Right atrium auricular region (tissue), 2 donors: ENCODE results near the gene AOC2. TPM values are rescaled to one million over a fixed set of nuclear protein-coding genes. Genes with fewer than 3 reads are reported as not detected.

ENCODE experiments used
- DNase-seq: peaks from one replicate; pipeline ENCODE4 v3.0.0-alpha.2; 2019; ENCODE audit warnings: low spot score
- H3K27ac ChIP-seq, 2 donors: fragments of 200-600 bp; sonication (generic); 1 replicate in 1 of 2; 2 replicates in 1 of 2; pipeline ENCODE4 v1.5.1; 2016 to 2019
- H3K27me3 ChIP-seq, 2 donors: fragments of 200-600 bp; sonication (generic); one replicate each; pipeline versions ENCODE4 v1.5.1 to v1.6.0; 2017 to 2019
- H3K36me3 ChIP-seq: fragments of 200-600 bp; sonication (generic); one replicate; pipeline ENCODE4 v1.5.1; 2016
- H3K4me1 ChIP-seq, 2 donors: fragments of 200-600 bp; sonication (generic); one replicate each; pipeline versions ENCODE4 v1.5.1 to v1.6.0; 2017 to 2019
- H3K4me3 ChIP-seq, 2 donors: fragments of 200-600 bp; sonication (generic); 1 replicate in 1 of 2; 2 replicates in 1 of 2; pipeline ENCODE4 v1.5.1; 2017 to 2019; ENCODE audit warnings: mild to moderate bottlenecking in 1 of 2, moderate library complexity in 1 of 2
- H3K9me3 ChIP-seq, 2 donors: fragments of 200-600 bp; sonication (generic); one replicate each; pipeline ENCODE4 v1.5.1; 2019
- CTCF ChIP-seq, 2 donors: fragments of 200-600 bp; sonication (generic); IDR thresholded peaks; one replicate each; pipeline ENCODE4 v1.5.1; 2019; ENCODE audit warnings: antibody characterized with exemption in 2 of 2
- total RNA-seq, 2 donors: library from RNA; depleted of rRNA; stranded (reverse); fragments of >200 nt; gene quantifications; one replicate each; pipeline ENCODE4 v1.1.0, GENCODE V29; 2016

The AOC2 gene
- total RNA-seq, 2 donors from 2014 or later: 0.55 TPM; not detected in 1

- Histone ChIP-seq H3K27ac (no peak overlapping the region), H3K36me3 (peaks cover 47% of the 10 kb centered on the region), H3K27me3 (no peaks in the 10 kb centered on the region), H3K9me3 (no peaks in the 10 kb centered on the region), H3K4me3 (no peak overlapping the region), H3K4me1 (peaks cover 0 to 23% of the 10 kb centered on the region in 2 donors)
- TF ChIP-seq CTCF (IDR thresholded peaks at IDR 0.05): no peak
- no peak for DNase-seq
Observed at GRCh38 chr17:42845556-42845917, 1.2 kb downstream of the AOC2 start.

DNA sequence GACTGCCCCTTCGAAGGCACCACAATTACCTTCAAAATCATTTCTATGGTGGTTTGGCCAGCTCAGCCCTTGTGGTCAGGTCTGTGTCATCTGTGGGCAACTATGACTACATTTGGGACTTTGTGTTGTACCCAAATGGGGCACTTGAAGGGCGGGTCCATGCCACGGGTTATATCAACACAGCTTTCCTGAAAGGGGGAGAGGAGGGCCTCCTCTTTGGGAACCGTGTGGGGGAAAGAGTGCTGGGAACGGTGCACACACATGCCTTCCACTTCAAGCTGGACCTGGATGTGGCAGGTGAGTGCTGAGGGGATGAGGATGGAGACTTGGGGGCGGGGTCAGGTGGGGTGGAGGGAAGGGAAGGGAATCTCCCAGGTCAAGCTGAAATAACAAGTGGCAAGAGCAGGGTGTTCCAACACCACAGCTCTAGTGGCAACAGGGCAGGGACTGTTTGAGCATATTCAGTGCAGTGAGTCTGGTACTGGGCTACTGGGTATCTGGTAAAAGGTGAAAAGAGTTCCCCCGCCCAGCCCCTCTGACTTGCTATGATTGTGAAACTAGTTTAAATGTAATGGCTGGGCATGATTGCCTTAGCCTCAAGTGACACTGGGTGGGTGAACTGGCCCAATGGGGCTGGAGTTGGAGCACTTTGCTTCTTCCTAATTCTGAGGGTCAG lies 1.7 kb downstream of the AOC2 start:
- no peaks in the 10 kb centered on the region for H3K27me3 ChIP-seq
- H3K4me3 ChIP-seq: no peak overlapping the region
- DNase-seq: peak; percentile 66
- H3K9me3 ChIP-seq: no peaks in the 10 kb centered on the region
- H3K4me1 ChIP-seq: peaks cover 0 to 26% of the 10 kb centered on the region in 2 donors
- H3K27ac ChIP-seq: peak overlapping the region; percentile 5 to 43
- no peak for TF ChIP-seq CTCF (IDR thresholded peaks at IDR 0.05)
- H3K36me3 ChIP-seq: peaks cover 42% of the 10 kb centered on the region

GRCh38 chr17:42846594-42847280 lies 2.4 kb downstream of the AOC2 start:
- Histone ChIP-seq H3K27me3 (no peaks in the 10 kb centered on the region), H3K4me1 (peaks cover 0 to 26% of the 10 kb centered on the region in 2 donors), H3K9me3 (no peaks in the 10 kb centered on the region), H3K27ac (peak overlapping the region in 1 of 2 donors; percentile 43), H3K36me3 (peaks cover 35% of the 10 kb centered on the region), H3K4me3 (no peak overlapping the region)
- peak; percentile 82 for DNase-seq
- no peak for TF ChIP-seq CTCF (IDR thresholded peaks at IDR 0.05)

GRCh38 chr17:42848093-42848492 lies 3.7 kb downstream of the AOC2 start:
- no peak for DNase-seq
- Histone ChIP-seq H3K4me3 (no peak overlapping the region), H3K27me3 (no peaks in the 10 kb centered on the region), H3K4me1 (peaks cover 0 to 26% of the 10 kb centered on the region in 2 donors), H3K27ac (no peak overlapping the region), H3K9me3 (no peaks in the 10 kb centered on the region), H3K36me3 (peaks cover 22% of the 10 kb centered on the region)
- TF ChIP-seq CTCF (IDR thresholded peaks at IDR 0.05): no peak

DNA sequence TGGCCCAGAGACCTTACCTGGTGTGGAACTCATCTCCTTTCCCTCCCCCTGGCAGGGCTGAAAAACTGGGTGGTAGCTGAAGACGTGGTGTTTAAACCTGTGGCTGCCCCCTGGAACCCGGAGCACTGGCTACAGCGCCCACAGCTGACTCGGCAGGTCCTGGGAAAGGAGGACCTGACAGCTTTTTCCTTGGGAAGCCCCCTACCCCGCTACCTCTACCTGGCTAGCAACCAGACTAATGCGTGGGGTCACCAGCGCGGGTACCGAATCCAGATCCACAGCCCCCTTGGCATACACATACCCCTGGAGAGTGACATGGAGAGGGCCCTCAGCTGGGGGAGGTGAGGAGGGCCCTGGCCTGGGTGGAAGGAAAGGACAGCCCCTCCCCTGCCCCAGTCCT lies 4.7 kb downstream of the AOC2 start:
- H3K9me3 ChIP-seq: no peaks in the 10 kb centered on the region
- H3K4me3 ChIP-seq: no peak overlapping the region
- H3K27ac ChIP-seq: no peak overlapping the region
- peaks cover 0 to 26% of the 10 kb centered on the region in 2 donors for H3K4me1 ChIP-seq
- peaks cover 18% of the 10 kb centered on the region for H3K36me3 ChIP-seq
- H3K27me3 ChIP-seq: no peaks in the 10 kb centered on the region
- DNase-seq: no peak
- no peak for TF ChIP-seq CTCF (IDR thresholded peaks at IDR 0.05)
